ENCODE data around the gene PFKP. TPM values are rescaled to one million over a fixed set of nuclear protein-coding genes. Genes with fewer than 3 reads are reported as not detected.

Gene PFKP
- total RNA-seq, 4 donors from 2014 or later = 22.2 to 83.9 (median 34.0) TPM

DNA sequence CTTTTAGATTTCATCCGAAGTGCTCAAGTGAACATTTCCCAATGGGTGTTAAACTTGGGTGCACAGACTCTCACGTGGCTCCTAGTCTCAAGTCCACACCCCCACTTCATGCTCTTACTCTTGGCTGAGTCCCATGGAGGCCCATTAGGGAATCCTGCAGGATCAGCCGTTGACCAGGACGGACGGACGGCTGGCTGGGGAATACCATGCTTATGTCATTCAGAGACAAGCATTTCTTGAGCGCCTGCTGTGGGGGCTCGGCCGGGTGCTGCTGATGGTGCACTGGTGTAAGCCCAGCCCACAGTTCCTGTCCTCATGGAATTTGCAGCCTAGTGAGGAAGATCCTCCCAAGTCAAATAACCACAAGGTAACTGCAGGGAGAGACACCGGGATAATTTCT is 60.6 kb downstream of the PFKP start:
- DNase-seq (ENCODE audit: low spot score) (no peak), ATAC-seq (ENCODE audit: low FRiP score) (no peak)
- TF ChIP-seq, protein P1, sequence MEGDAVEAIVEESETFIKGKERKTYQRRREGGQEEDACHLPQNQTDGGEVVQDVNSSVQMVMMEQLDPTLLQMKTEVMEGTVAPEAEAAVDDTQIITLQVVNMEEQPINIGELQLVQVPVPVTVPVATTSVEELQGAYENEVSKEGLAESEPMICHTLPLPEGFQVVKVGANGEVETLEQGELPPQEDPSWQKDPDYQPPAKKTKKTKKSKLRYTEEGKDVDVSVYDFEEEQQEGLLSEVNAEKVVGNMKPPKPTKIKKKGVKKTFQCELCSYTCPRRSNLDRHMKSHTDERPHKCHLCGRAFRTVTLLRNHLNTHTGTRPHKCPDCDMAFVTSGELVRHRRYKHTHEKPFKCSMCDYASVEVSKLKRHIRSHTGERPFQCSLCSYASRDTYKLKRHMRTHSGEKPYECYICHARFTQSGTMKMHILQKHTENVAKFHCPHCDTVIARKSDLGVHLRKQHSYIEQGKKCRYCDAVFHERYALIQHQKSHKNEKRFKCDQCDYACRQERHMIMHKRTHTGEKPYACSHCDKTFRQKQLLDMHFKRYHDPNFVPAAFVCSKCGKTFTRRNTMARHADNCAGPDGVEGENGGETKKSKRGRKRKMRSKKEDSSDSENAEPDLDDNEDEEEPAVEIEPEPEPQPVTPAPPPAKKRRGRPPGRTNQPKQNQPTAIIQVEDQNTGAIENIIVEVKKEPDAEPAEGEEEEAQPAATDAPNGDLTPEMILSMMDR (IDR thresholded peaks at IDR 0.05) = no peak

DNA sequence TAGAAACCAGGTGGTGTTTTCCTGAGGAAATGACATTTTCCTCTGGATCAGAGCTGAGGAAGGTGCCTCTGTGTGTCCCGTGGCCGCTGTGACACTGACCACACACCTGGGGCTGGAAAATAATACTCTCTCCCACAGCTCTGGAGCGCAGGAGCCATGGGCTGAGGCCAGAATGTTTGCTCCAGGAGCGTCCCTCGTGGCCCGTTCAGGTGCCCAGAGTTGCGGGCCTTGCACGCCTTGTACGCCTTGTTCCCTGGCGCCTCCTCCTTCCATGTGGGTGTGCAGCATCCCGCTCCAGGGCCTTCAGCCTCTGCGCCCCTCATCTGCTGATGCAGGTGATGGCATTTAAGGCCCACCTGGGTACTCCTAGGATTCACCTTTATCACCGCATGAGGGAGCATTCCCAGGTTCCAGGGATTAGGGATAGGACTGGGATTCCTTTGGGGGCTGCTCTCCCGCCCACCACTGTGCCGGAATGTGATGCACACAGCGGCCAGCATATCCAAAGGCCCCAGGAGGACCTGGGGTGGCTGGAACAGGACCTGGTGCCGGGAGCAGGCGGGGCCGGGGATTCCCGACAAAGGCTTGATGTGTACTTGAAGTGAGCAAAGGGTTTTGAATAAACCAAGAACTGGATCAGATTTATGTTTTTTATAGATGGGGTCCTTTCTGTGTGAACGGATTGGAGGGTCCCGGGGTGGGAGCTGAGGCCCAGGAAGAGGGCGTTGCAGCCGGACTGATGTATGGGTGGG is 61.2 kb downstream of the PFKP start:
- ATAC-seq (ENCODE audit: low FRiP score) = no peak
- DNase-seq (ENCODE audit: low spot score) = no peak
- TF ChIP-seq, protein P1 (IDR thresholded peaks at IDR 0.05) = no peak

DNA sequence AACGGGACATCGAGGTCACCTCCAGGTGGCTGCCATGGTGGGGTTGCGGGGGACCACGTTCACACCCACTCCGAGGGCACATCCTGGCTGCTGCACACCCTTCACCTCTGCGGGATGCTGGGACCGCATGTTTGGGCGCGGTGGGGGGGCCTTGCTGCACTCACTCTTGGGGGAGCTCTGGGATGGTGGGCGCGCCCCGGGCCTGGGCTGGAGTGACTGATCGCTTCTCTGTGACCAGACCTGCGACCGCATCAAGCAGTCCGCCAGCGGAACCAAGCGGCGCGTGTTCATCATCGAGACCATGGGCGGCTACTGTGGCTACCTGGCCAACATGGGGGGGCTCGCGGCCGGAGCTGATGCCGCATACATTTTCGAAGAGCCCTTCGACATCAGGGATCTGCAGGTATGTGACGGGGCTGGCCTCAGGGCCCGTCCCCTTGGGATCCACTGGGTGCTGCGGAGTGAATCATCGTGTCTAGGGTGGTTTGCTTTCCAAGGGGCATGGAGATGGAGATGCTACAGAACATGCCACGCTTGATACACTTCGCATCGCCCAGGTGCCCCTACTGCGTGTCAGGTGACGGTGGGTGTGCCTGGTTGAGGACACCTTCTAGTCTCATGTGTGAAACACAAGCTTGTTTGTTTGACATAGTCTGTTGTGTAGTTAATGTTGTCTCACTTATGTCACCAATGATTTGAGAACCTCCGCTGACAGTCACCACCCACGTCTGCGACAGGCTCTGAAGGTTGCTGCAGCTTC is 62.4 kb downstream of the PFKP start:
- DNase-seq (ENCODE audit: low spot score) (no peak), ATAC-seq (ENCODE audit: low FRiP score) (peak; percentile 3)
- TF ChIP-seq, protein P1 (IDR thresholded peaks at IDR 0.05) = no peak

DNA sequence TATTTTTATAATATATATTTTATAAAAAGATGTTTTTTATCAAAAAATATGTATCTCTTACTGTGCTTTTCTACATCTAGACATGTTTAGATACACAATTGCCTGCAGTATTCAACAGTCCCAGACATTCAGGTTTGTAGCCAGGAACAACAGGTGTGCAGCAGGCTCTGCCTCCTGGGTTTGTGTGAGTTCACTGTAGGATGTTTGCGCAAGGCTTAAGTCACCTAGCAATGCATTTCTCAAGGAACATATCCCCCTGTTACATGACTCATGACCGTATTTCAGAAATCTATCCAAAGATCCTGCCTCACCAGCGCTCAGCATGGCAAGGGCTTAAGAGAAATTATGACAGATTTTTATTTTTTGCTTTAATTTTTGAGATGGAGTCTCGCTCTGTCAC is 63.8 kb downstream of the PFKP start:
- no peak for ATAC-seq (ENCODE audit: low FRiP score)
- TF ChIP-seq, protein P1 (IDR thresholded peaks at IDR 0.05) = no peak
- no peak for DNase-seq (ENCODE audit: low spot score)

DNA sequence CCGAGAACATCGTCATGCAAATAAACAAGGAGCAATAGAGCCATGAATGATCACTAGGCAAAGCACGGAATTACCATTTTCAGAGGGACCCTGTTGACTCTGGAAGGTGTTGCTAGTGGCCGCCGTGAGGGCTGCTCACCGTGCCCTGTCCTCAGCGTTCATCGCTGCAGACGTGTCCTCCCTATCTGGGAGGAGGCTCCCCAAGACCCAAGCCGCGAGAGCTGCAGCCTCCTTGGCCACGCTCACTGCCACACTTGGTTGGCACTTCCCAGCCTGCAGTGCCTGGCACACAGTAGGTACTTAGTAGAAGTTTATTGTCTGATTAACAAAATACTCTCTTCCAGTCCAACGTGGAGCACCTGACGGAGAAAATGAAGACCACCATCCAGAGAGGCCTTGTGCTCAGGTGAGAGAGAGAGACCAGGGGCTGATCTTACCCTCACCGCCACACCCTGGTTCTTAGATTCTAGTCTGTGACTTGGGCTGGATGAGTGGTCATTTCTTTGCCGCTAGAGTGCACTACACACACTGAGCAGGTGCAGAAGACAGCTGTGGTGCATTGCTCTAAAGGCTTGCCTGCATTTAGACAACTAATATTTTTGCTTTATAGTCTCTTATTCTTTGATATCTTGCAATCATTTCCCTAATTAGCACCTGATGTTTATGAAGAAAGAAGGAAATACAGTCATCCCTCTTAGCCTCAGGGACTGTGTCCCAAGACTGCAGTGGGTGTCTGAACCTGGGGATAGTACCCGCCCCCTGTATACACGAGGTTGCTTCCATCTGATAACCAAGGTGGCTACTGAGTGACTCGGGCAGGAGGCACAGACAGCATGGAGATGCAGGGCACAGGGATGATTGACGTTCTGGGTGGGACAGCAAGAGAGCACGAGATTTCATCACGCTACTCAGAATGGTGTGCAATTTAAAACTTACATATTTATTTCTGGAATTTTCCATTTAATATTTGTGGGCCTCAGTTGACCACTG is 65.0 kb downstream of the PFKP start:
- DNase-seq (ENCODE audit: low spot score) (no peak), ATAC-seq (ENCODE audit: low FRiP score) (no peak)
- TF ChIP-seq, protein P1 (IDR thresholded peaks at IDR 0.05) = no peak

DNA sequence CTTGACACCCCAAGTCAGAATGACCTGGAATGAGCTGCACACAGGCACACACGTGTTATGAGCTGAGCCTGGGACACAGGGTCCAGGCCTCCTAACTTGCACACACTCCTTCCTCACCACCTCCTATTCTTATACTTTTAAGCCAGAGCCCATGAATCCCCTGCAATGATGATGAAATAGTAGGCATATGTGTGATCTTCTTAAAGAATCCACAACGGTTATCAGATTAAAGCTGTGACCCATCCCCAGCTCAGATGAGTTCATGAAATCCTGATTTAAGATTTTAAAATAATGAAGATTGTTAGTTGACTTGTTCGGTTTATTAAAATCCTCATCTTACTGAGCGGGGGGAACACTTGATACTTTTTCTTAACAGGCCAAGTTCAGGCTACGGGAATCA is 66.6 kb downstream of the PFKP start:
- DNase-seq (ENCODE audit: low spot score) (no peak), ATAC-seq (ENCODE audit: low FRiP score) (no peak)
- TF ChIP-seq, protein P1 (IDR thresholded peaks at IDR 0.05) = no peak

Measured in omental fat pad (tissue), 4 donors.